ENCODE data around the gene NKIRAS2.
A peak's percentile ranks its signal among the peaks of the same experiment; 100 is the strongest.

NKIRAS2 gene

DNA sequence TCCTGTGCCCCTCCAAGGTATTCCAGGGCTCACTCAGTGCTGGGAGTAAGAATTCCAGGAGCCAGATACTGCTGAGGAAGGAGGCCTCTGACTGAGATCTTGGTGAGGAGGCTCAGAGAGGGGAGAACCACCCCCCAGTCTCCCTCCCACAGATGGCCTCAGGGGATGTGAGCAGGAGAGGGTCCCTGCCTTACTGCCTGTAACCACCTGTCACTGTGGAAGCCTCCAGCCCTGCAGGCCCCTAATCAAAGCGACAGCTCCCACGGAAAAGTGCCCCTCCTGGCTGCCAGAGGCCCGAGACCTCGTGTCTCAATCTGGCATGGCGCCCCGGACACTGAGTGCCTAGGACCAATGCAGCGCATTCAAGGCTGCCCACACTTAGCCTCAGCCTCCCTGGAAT, 38.2 kb downstream of the NKIRAS2 start:
- DNase-seq, result no peak

DNA sequence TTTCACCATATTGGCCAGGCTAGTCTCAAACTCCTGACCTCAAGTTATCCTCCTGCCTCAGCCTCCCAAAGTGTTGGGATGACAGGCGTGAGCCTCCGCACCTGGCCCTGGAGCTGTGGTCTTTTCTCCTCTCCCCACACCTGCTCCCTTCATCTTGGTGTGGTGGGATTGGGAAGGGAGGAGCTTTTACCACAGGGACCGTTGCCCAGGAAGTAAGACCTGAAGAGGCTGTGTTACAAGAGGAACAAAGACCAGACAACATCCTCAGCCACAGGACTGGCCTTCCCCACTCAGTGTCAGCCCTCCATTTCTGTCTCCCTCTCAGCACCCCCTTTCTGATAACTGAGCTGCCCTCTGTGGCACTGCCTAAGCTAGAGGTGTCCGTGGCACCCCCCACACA, 39.9 kb downstream of the NKIRAS2 start:
- no peak for DNase-seq

DNA sequence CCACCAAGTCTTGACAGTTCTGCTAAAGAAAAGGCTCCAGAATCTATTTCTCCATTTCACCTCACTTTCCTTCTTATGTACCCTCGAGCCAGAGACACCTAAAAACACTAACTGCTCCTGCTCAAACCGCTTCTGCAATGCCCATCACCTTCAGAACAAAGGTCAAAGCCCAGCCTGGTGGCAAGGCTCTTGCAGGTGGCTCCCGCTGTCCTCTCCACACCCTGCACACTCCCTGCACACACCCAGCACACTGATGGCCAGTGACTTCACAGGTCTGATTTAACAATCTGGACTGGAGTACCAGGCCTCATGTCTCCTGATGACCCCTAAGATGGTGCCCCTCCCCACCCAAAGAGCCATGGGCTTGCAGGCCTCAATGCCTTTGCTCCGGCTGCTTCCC, 40.3 kb downstream of the NKIRAS2 start:
- no peak for DNase-seq

DNA sequence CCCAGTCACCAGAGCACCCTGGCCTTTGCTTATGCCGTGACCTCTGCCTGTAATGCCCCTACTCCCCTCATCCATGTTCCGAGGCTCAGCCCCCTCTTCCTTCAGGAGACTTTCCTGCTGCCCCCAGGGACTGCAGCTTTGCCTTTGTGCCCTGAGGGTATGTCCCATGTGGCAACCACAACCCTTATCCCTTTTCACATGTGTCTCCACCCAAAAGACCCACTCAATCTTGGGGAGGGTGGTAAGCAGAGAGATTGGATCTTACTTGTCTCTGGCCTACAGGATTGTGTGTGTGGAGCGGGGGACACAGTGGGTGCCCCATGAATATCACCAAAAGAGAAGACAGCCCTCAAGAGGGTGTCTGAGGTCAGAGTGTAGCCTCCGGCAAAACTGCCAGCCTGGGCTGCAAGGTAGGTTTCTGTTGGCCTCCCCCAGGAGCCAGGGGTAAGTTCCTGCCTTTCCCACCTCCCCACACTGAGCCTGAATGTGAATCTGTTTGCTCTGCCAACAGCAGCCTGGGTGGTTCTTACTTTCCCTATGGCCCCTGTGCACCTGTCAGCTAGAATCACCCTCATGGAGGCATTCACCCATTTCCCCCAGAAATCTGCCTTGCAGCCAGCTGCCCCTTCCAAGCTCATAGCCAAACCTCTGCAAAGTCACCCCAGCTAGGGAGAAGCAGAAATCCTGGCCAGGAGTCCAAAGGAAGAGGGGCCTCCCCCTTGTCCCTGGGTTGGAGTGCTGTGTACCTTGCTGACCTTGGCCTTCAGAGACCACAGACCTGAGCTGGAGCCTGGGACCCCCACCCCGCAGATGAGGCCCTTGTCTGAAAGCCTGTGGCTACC, 42.0 kb downstream of the NKIRAS2 start:
- no peak for DNase-seq

DNA sequence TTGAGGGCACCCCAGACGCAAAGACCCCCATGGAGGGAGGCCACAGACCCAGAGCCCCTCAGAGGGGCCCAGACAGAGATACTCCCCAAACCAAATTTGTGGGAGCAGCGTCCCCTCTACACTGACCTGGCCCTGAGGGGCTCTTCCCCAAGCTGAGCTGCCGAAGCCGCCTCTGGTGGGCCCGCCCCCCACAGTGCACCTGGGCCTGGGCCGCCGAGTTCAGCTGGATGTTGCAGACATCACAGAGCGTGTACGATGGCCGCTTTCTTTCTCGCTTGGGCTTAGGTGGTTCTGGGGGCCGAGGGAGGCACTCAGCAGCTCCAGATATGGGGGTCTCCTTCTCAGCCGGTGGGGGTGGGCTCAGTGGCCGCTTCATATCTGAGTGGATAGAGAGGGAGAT, 42.8 kb downstream of the NKIRAS2 start:
- no peak for DNase-seq

DNA sequence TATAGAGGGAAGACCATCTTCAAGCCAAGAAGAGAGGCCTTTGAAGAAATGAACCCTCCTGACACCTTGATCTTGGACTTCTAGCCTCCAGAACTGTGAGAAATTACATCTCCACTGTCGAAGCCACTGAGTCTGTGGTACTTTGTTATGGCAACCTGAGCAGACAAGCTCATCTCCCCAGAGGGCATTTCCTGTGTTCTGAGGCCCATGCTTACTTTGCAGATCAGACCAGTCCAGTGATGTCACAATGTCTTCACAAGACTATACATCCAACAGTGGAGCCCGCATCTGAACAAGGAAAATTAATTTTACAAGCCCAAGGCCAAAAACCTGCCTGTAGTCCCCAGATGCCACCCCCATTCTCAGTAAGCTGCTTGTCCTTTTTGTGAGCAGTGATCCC, 45.3 kb downstream of the NKIRAS2 start:
- DNase-seq, result no peak

DNA sequence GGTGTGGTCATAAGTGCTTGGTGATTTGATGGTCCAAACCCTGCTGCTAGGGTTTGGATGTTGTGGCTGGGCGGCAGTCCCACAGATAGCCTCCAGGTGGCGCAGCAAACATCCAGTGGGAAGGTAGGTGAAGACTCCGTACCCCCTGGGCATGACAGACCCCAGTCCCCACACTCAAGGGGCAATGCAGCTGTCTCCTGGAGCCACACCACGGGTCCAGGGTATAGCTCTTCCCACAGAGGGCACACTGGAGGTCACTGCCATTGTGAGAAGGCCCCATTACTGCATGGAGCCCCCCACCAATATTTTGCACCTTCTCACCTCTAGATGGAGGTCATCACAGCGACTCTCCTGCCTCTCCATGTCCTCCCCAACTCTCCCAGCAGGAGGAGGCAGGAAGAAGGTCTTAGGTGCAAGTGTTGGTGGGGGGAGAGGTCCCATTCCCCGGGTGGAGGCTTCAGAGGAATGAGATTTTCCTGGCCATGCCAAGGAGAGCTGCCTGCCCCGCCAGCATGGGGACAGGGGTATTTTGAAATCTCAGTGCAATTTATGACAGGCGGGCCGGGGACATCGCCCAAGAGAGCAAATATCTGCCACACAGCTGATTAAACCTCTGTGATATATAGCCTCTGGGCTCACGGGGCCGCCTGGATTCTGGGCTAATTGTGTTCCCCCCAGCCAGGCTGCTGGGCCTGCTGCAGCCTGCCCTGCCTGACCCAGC, 47.6 kb downstream of the NKIRAS2 start:
- peak; percentile 85 for DNase-seq

DNA sequence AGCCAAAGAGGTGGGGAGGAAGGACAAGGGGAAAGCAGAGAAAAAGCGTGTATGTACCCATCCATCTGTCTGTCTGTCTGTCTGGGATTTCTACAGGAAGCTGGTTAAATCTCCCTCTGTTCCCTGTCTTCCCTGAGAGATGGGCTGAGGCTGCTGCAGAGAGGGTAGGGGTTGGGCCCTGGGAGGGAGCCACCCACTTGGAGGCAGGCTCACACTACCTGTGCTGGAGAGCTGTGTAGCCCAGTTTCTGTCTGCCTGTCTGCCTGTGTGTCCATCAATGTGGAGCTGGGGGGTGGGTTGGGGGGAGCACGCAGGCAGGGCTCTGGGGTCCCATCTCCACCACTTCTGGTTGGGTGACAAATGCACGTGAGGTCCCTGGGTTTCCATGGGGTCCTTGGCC, 49.1 kb downstream of the NKIRAS2 start:
- DNase-seq, result no peak

DNA sequence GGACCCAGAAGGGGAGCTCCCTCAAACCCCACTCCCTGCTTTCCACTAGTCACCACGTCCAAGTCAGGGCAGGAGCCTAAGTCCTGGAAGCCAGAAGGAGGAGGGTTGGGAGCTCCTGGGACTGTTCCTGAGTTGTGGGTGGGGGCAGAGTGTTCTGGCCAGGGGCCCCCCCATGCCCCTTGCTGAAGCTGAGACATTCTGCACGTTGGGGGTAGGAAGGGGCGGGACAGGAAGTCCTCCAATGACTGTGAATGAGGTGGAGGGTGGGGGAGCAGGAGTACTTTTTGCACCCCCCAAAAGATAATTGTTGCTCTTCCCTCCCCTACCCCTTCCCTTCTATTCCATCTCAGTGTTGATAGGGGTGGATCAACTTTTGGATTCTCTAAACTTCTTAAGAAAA, 51.9 kb downstream of the NKIRAS2 start:
- no peak for DNase-seq

DNA sequence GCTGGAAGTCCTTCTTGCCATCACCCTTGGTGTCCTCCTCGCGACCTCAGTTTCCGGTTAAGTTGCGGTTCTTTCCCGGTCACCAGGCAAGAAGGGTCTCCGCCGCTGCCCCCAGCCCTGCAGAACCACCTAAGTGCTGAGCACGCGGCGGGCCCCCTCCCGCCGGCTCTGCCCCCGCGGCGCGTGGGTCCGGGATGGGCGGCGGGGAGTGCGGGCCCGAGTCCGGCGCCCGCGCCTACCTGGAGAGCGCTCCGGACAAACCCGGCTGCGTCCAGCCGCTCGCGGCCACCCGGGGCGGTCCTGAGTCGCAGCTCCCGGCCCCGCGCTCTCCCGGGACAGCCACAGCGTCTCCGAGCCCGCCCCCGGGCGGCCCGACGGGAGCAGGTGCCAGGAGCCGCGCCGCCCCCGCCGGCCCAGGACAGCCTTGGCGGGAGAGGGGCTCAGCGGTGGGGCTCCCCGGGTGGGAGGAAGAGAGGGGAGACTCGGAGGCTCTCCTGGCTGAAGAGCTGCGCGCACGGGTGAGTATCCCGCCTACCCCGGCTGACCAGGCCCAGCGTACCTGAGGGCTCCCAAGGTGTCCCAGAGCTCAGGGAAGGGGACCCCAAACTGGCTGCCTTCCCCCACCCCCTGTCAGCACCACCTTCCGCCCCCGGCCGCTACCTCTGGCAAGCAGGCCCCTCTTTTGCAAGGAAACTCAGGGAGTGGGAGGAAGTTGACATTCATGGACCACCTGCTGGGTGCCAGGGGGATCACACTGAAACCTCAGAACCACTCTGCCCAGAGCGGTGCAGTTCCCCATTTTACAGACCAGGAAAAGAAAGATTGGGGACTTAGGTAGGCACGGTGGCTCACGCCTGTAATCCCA, 52.7 kb downstream of the NKIRAS2 start:
- DNase-seq, result no peak
